Pancreas (tissue), 10 donors: ENCODE results near the gene AKAP13. TPM values are rescaled to one million over a fixed set of nuclear protein-coding genes. Genes with fewer than 3 reads are reported as not detected.
"Not testable (repeated sequence)": the region's sequence is repeated elsewhere in the genome, so short reads cannot be mapped to it uniquely, and the experiment has no call there.

Source experiments
- ATAC-seq, 4 donors: fragments of 200-7000 bp; cut with Tn5 transposase; one replicate each; pipeline versions ENCODE4 v1.8.0 to v1.9.1; 2020; ENCODE audit warnings: mild to moderate bottlenecking in 4 of 4, moderate library complexity in 4 of 4
- DNase-seq, 6 donors: peaks; one replicate each; pipeline ENCODE4 v3.0.0-alpha.2; 2020
- FAIRE-seq: peaks from 2 replicates; lab custom pipeline; 2012; peaks lifted over from hg19 to GRCh38; lab: Jason Lieb, UNC
- H3K27ac ChIP-seq, 4 donors: fragments of 200-600 bp; sonication (generic); 1 replicate in 3 of 4; 2 replicates in 1 of 4; pipeline versions ENCODE4 v1.5.0 to v1.8.0; 2020
- H3K27me3 ChIP-seq, 4 donors: fragments of 200-600 bp; one replicate each; pipeline ENCODE4 v1.8.0; 2021
- H3K36me3 ChIP-seq, 3 donors: fragments of 200-600 bp; sonication (generic) in 1 of 3; one replicate each; pipeline versions ENCODE4 v1.5.0 to v1.8.0; 2020 to 2021
- H3K4me1 ChIP-seq, 3 donors: fragments of 200-600 bp; one replicate each; pipeline ENCODE4 v1.8.0; 2021
- H3K4me3 ChIP-seq, 4 donors: fragments of 200-600 bp; sonication (generic) in 2 of 4; one replicate each; pipeline versions ENCODE4 v1.5.0 to v1.8.0; 2020 to 2021
- H3K9me3 ChIP-seq, 4 donors: fragments of 200-600 bp; one replicate each; pipeline ENCODE4 v1.8.0; 2021
- WGBS, 2 donors: extraction: QIAGEN DNeasy Blood & Tissue Kit; methylation state at CpG; one replicate each; pipeline ENCODE4 v1.1.7; 2013; 5-methylcytosine and 5-hydroxymethylcytosine counted together
- intact Hi-C, 3 donors: fragments of 100-400 bp; cut with DNase I; formaldehyde crosslinking; loops; one replicate each; pipeline versions ENCODE4 v1.11.1 to v1.14.2; 2022
- polyA plus RNA-seq, 2 donors: library from polyadenylated mRNA; stranded (reverse); fragments of 200-250 nt; gene quantifications; one replicate each; pipeline ENCODE4 v1.2.3, GENCODE V29; 2013
- total RNA-seq, 6 donors: library from RNA; stranded (reverse); fragmentation: NEBNext Ultra II Directional in 4 of 6; extraction: Animal tissue kit (Norgen Biotek cat#: 25700) in 4 of 6; gene quantifications; one replicate each; pipeline versions ENCODE4 v1.2.1 to v1.2.4, GENCODE V29; 2021 to 2023
- TF ChIP-seq, protein P1 (sequence below), 4 donors: fragments of 200-600 bp; sonication (generic) in 3 of 4; IDR thresholded peaks; one replicate each; pipeline versions ENCODE4 v1.5.0 to v1.8.0; 2021; ENCODE audit warnings: antibody characterized with exemption in 4 of 4
- donor health status: healthy with polysubstance abuse.
- donor health status: DM: no; HTN: no; CAD: no; lungs with moderate emphysema.
- donor health status: DM: no; HTN: no; CAD: no.
- donor health status: control.
- donor health status: control.
- donor health status: Bipolar disorder and iron deficiency.
- donor health status: DM: yes; HTN: yes; CAD: no.
- donor health status: DM: no; HTN: no; CAD: no.
- donor health status: DM: no; HTN: no; CAD: no.
- donor health status: DM: yes; HTN: yes; CAD: no.

Gene AKAP13
- total and polyA plus RNA-seq, 8 donors, result 64.9 to 139 (median 89.9) TPM

DNA sequence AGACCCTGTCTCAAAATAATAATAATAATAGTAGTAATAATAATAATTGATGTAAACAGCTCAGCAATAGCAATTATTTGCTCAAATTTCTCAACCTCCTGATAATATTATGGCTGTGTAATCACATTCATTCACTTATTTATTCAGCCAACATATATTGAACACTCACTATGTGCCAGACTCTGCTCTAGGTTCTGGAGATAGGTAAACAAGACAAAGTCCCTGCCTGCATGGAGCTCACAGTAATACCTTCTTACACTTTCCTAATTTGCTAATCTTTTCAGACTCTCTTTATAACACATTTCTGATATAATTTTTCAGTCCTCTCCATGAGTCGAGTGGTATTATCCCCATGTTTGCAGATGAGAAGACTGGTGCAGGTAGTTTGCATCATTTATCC lies 276.7 kb downstream of the AKAP13 start:
- no peaks in the 10 kb centered on the region for H3K9me3 ChIP-seq
- H3K4me3 ChIP-seq, result no peak overlapping the region
- no peak for ATAC-seq
- H3K27me3 ChIP-seq, result no peaks in the 10 kb centered on the region
- intact Hi-C loops, result no loop called here
- DNase-seq, result no peak
- 0 to 26% methylated on average over 1 of the region's 1 CpG for WGBS, 2 donors
- H3K36me3 ChIP-seq, result peaks cover 0 to 52% (median 10%) of the 10 kb centered on the region in 3 donors
- no peaks in the 10 kb centered on the region for H3K4me1 ChIP-seq
- no peak overlapping the region for H3K27ac ChIP-seq
- TF ChIP-seq, protein P1, sequence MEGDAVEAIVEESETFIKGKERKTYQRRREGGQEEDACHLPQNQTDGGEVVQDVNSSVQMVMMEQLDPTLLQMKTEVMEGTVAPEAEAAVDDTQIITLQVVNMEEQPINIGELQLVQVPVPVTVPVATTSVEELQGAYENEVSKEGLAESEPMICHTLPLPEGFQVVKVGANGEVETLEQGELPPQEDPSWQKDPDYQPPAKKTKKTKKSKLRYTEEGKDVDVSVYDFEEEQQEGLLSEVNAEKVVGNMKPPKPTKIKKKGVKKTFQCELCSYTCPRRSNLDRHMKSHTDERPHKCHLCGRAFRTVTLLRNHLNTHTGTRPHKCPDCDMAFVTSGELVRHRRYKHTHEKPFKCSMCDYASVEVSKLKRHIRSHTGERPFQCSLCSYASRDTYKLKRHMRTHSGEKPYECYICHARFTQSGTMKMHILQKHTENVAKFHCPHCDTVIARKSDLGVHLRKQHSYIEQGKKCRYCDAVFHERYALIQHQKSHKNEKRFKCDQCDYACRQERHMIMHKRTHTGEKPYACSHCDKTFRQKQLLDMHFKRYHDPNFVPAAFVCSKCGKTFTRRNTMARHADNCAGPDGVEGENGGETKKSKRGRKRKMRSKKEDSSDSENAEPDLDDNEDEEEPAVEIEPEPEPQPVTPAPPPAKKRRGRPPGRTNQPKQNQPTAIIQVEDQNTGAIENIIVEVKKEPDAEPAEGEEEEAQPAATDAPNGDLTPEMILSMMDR (IDR thresholded peaks at IDR 0.05), result no peak
- no peak for FAIRE-seq

DNA sequence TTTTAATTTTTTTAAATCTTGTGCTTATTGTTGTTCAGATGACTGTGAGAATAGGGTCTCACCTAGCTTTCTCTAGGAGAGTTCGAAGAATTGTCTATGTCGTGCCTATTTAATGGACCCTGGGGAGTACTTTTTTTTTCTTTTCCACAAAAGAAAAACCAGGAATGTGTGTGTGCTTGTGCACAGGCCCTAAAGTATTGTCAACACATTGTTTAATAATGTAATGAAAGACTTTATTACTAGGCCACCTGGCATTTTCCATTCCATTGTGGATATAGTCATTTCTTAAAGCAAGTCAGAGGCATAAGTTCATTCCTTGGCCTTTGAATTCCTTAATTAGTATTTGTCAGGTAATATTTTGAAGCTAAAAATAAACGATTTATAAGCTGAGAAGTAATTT lies 278.4 kb downstream of the AKAP13 start:
- no peaks in the 10 kb centered on the region for H3K27me3 ChIP-seq
- FAIRE-seq (no peak), DNase-seq (no peak), ATAC-seq (no peak)
- H3K4me1 ChIP-seq, result no peaks in the 10 kb centered on the region
- WGBS, 2 donors, result 92% methylated on average over 3 of the region's 3 CpGs
- H3K27ac ChIP-seq, result no peak overlapping the region
- H3K4me3 ChIP-seq, result no peak overlapping the region
- TF ChIP-seq, protein P1 (IDR thresholded peaks at IDR 0.05), result no peak
- intact Hi-C loops, result no loop called here
- H3K9me3 ChIP-seq, result no peaks in the 10 kb centered on the region
- H3K36me3 ChIP-seq, result peaks cover 3 to 65% (median 10%) of the 10 kb centered on the region in 3 donors

DNA sequence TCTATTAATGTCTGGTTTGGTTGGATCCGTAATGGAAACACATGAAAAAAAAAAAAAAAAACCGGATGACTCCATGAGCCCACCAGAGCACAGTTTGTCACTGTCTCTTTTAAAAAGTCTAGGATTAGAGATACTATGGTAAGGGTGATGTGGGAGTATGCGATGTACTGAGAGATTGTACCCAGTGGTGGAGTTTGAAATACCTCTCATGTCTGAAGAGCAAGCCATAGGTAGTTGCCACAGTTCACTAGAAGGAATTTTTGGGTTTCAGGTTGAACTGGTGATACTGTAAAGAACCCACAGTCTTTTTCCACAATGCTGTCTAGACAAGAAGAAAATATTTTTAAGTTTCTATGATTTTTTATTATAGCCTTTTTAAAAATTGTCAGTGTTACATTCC lies 281.5 kb downstream of the AKAP13 start:
- Histone ChIP-seq H3K36me3 (peaks cover 3 to 61% (median 11%) of the 10 kb centered on the region in 3 donors), H3K9me3 (no peaks in the 10 kb centered on the region), H3K4me3 (no peak overlapping the region), H3K27ac (no peak overlapping the region), H3K4me1 (peaks cover 0 to 6% (median 0%) of the 10 kb centered on the region in 3 donors), H3K27me3 (no peaks in the 10 kb centered on the region)
- no peak for FAIRE-seq
- intact Hi-C loops, result no loop called here
- 91 to 98% methylated on average over 3 of the region's 3 CpGs for WGBS, 2 donors
- no peak for ATAC-seq
- DNase-seq, result no peak
- TF ChIP-seq, protein P1 (IDR thresholded peaks at IDR 0.05), result no peak

DNA sequence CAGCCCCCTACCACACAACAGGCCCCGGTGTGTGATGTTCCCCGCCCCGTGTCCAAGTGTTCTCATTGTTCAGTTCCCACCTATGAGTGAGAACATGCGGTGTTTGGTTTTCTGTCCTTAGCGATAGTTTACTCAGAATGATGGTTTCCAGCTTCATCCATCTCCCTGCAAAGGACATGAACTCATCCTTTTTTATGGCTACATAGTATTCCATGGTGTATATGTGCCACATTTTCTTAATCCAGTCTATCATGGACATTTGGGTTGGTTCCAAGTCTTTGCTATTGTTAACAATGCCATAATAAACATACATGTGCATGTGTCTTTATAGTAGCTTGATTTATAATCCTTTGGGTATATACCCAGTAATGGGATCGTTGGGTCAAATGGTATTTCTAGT lies 285.3 kb downstream of the AKAP13 start:
- DNase-seq, FAIRE-seq, intact Hi-C loops, ATAC-seq, H3K4me3 ChIP-seq, H3K27me3 ChIP-seq, H3K27ac ChIP-seq, H3K9me3 ChIP-seq: not testable (repeated sequence)
- Histone ChIP-seq H3K4me1 (peaks cover 0 to 24% (median 17%) of the 10 kb centered on the region in 3 donors), H3K36me3 (peaks cover 5 to 52% (median 18%) of the 10 kb centered on the region in 3 donors)
- 86 to 95% methylated on average over 6 of the region's 6 CpGs for WGBS, 2 donors

DNA sequence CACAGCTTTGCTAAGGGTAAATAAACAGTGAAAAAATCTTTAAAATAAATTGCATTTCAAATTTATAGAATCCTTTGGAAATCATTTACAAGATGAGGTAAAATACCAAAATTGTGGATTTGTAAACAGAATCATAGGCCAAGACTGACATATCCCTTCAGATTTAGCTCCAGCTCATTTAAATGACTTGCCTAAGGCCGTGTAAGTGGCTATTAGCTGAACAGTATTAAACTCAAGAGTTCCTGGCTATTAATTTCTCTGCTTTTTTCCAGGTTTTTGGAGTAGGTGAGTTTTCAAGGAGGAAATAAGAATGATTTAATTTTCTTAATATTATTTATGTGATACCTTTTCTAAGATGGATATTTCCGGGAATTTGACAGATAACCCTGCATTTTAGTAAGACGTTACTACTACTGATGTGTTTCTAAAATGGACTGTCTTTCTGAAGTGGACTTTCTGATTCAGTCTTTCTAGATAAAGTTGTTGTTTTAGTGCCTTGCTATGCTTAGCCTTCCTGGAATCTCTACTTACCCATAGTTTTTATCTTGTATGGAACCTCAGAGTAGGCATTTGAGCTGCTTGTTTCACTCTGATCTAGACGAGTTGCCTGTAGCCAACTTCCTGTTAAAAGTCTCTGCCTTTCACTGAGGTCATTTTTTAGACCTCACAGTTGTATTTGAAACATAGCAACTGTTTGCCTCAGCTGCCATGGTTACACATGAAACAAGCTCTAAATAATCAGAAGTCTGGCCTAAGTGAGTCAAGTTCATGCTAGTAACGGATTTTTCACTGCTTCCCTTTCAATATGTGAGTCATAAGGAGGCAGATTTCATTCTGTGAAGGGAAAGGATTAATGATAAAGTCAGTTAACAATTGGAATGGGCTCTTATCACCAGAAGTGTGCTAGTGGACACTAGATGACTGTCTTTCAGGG lies 287.4 kb downstream of the AKAP13 start:
- TF ChIP-seq, protein P1 (IDR thresholded peaks at IDR 0.05), result no peak

More for the DNA sequence above, 287.4 kb downstream of the AKAP13 start:
- Histone ChIP-seq H3K36me3 (peaks cover 5 to 69% (median 18%) of the 10 kb centered on the region in 3 donors), H3K4me3 (no peak overlapping the region), H3K9me3 (no peaks in the 10 kb centered on the region), H3K27ac (peak overlapping the region; percentile 68 to 82 (median 80)), H3K4me1 (peaks cover 0 to 24% (median 17%) of the 10 kb centered on the region in 3 donors), H3K27me3 (no peaks in the 10 kb centered on the region)
- WGBS, 2 donors, result 37 to 42% methylated on average over 5 of the region's 5 CpGs
- FAIRE-seq (peak; percentile 96), DNase-seq (peak in 3 of 6 donors; percentile 56 to 68 (median 58)), ATAC-seq (peak; percentile 87 to 94 (median 92))
- intact Hi-C loops, result no loop called here
